Glomerular visceral epithelial cell (primary cell): ENCODE results near the gene UIMC1.

ENCODE experiments used
- DNase-seq: peaks from one replicate; pipeline ENCODE4 v3.0.0-alpha.2; 2016; ENCODE audit errors: extremely low spot score

Gene UIMC1

GRCh38 chr5:176886336-176887251 is 120.0 kb downstream of the UIMC1 start:
- DNase-seq: no peak

- no peak for DNase-seq
These were observed 122.0 kb downstream of the UIMC1 start for GRCh38 chr5:176884571-176884890.

GRCh38 chr5:176883700-176884570 is 122.6 kb downstream of the UIMC1 start:
- DNase-seq: no peak

GRCh38 chr5:176882567-176882903 is 124.0 kb downstream of the UIMC1 start:
- no peak for DNase-seq

GRCh38 chr5:176881816-176882566 is 124.6 kb downstream of the UIMC1 start:
- no peak for DNase-seq

- no peak for DNase-seq
These were observed 125.4 kb downstream of the UIMC1 start for GRCh38 chr5:176881021-176881749.

GRCh38 chr5:176880366-176881020 is 126.1 kb downstream of the UIMC1 start:
- no peak for DNase-seq

- no peak for DNase-seq
These were observed 126.8 kb downstream of the UIMC1 start for GRCh38 chr5:176879663-176880361.

- no peak for DNase-seq
These were observed 127.5 kb downstream of the UIMC1 start for GRCh38 chr5:176878906-176879662.

- DNase-seq: no peak
These were observed 128.1 kb downstream of the UIMC1 start for GRCh38 chr5:176878463-176878862.

GRCh38 chr5:176877793-176878331 is 128.7 kb downstream of the UIMC1 start:
- no peak for DNase-seq

GRCh38 chr5:176876506-176877431 is 129.8 kb downstream of the UIMC1 start:
- DNase-seq: no peak

GRCh38 chr5:176875783-176876505 is 130.6 kb downstream of the UIMC1 start:
- no peak for DNase-seq

- DNase-seq: no peak
These were observed 131.5 kb downstream of the UIMC1 start for GRCh38 chr5:176875014-176875550.

GRCh38 chr5:176874198-176874780 is 132.3 kb downstream of the UIMC1 start:
- DNase-seq: no peak

- DNase-seq: no peak
These were observed 132.9 kb downstream of the UIMC1 start for GRCh38 chr5:176873541-176874172.
